Right ventricle myocardium inferior (tissue), 1 donor: ENCODE measurements around the gene KCNH6. TPM values are rescaled to one million over a fixed set of nuclear protein-coding genes. Genes with fewer than 3 reads are reported as not detected.

Experiments
- ATAC-seq: fragments of 200-7000 bp; cut with Tn5 transposase; one replicate; pipeline ENCODE4 v1.9.1; 2020; ENCODE audit warnings: mild to moderate bottlenecking, moderate library complexity
- DNase-seq: peaks from one replicate; pipeline ENCODE4 v3.0.0; 2021; ENCODE audit errors: missing footprints
- intact Hi-C: fragments of 100-400 bp; cut with DNase I; formaldehyde crosslinking; loops from one replicate; pipeline ENCODE4 v1.11.0; 2022
- total RNA-seq: library from RNA; stranded (reverse); fragmentation: NEBNext Ultra II Directional; extraction: Animal tissue kit (Norgen Biotek cat#: 25700); gene quantifications from one replicate; pipeline ENCODE4 v1.2.1, GENCODE V29; 2021
- donor health status: DM: no; HTN: yes; CAD: no; lungs with severe emphysema.

Gene KCNH6
- total RNA-seq, 1 donor from 2014 or later = not detected

- no peak for ATAC-seq
- no peak for DNase-seq
- intact Hi-C loops = no loop called here
These were observed 48.6 kb downstream of the KCNH6 start for GRCh38 chr17:63571632-63572310.

GRCh38 chr17:63573634-63574033, 50.5 kb downstream of the KCNH6 start:
- intact Hi-C loops = no loop called here
- no peak for ATAC-seq
- no peak for DNase-seq

GRCh38 chr17:63578027-63578768, 55.0 kb downstream of the KCNH6 start:
- DNase-seq (no peak), ATAC-seq (no peak)
- intact Hi-C loops = no loop called here

- ATAC-seq (no peak), DNase-seq (no peak)
- intact Hi-C loops = no loop called here
These were observed 55.6 kb downstream of the KCNH6 start for GRCh38 chr17:63578769-63579111.

GRCh38 chr17:63579633-63580032, 56.5 kb downstream of the KCNH6 start:
- no peak for ATAC-seq
- no peak for DNase-seq
- intact Hi-C loops = no loop called here

- ATAC-seq (no peak), DNase-seq (no peak)
- intact Hi-C loops = no loop called here
These were observed 64.6 kb downstream of the KCNH6 start for GRCh38 chr17:63587770-63588169.

- ATAC-seq (no peak), DNase-seq (no peak)
- intact Hi-C loops = no loop called here
These were observed 65.6 kb downstream of the KCNH6 start for GRCh38 chr17:63588797-63589196.

- ATAC-seq = no peak
- DNase-seq = no peak
- intact Hi-C loops = no loop called here
These were observed 66.5 kb downstream of the KCNH6 start for GRCh38 chr17:63589646-63590045.

- ATAC-seq (no peak), DNase-seq (no peak)
- intact Hi-C loops = no loop called here
These were observed 69.6 kb downstream of the KCNH6 start for GRCh38 chr17:63592797-63593196.

GRCh38 chr17:63595132-63595531, 72.0 kb downstream of the KCNH6 start:
- ATAC-seq = no peak
- DNase-seq = no peak
- intact Hi-C loops = no loop called here

Other genes with a start within 250 kb of the KCNH6 start
- gene CYB561, start 77.1 kb upstream of the KCNH6 start, total RNA-seq = 15.5 TPM
- 4.8 TPM for gene ACE, start 46.3 kb upstream of the KCNH6 start, total RNA-seq
- 36.8 TPM for gene DCAF7, start 27.1 kb downstream of the KCNH6 start, total RNA-seq
- gene TACO1, start 77.5 kb downstream of the KCNH6 start, total RNA-seq = 41.5 TPM
- 38.4 TPM for gene MAP3K3, start 99.1 kb downstream of the KCNH6 start, total RNA-seq
- 3.4 TPM for gene LIMD2, start 176.8 kb downstream of the KCNH6 start, total RNA-seq
- 13.3 TPM for gene STRADA, start 218.4 kb downstream of the KCNH6 start, total RNA-seq